HepG2 (cell line): ENCODE results near the gene SYNPO2L. TPM values are rescaled to one million over a fixed set of nuclear protein-coding genes. Genes with fewer than 3 reads are reported as not detected.

Source experiments
- ATAC-seq: fragments of 200-7000 bp; cut with Tn5 transposase; 3 replicates; pipeline ENCODE4 v1.9.1; 2020; ENCODE audit warnings: mild to moderate bottlenecking, moderate library complexity
- BruUV-seq: library from RNA; stranded (reverse); fragments of 400-500 nt; replicated peaks from 2 replicates; lab custom pipeline; 2021; lab: Mats Ljungman, UMichigan
- CTCF ChIA-PET: fragments of 300-600 bp; formaldehyde crosslinking; extraction: SDS; loops from one replicate; lab custom pipeline; 2021; ENCODE audit warnings: low total read pairs, inconsistent platforms, low intra/inter-chr PET ratio; lab: Yijun Ruan, JAX
- POLR2A ChIA-PET: fragments of 350-600 bp; sonication (Branson Sonifier 250); formaldehyde crosslinking; loops from one replicate; lab custom pipeline; 2020; ENCODE audit warnings: antibody characterized with exemption, inconsistent platforms; lab: Yijun Ruan, JAX
- DNase-seq: peaks from one replicate; pipeline ENCODE4 v3.0.0-alpha.2; 2015; ENCODE audit warnings: low spot score
- FAIRE-seq: peaks from 3 replicates; lab custom pipeline; 2011; peaks lifted over from hg19 to GRCh38; lab: Jason Lieb, UNC
- H2AFZ ChIP-seq: one replicate; pipeline ENCODE4 v1.6.1; 2011; ENCODE audit warnings: low read length, inconsistent platforms
- H3K27ac ChIP-seq: fragments of 300-600 bp; 3 replicates; pipeline ENCODE4 v1.8.0; 2011; ENCODE audit warnings: mixed run types, mild to moderate bottlenecking, mixed read lengths, low read length, inconsistent platforms; ENCODE audit not compliant: insufficient read depth; ENCODE audit errors: extremely low read length
- H3K27me3 ChIP-seq, 2 experiments: fragments of 200-600 bp in 1 of 2; 2 replicates in 1 of 2; 3 replicates in 1 of 2; pipeline versions ENCODE4 v1.6.0 to v1.8.0; 2011; ENCODE audit warnings: low read length in 2 of 2, mild to moderate bottlenecking in 2 of 2, moderate library complexity in 2 of 2, inconsistent platforms in 1 of 2; ENCODE audit not compliant: insufficient read depth in 2 of 2, control insufficient read depth in 1 of 2
- H3K36me3 ChIP-seq, 2 experiments: fragments of 200-600 bp in 1 of 2; replicated peaks in 1 of 2; 2 replicates in 1 of 2; 3 replicates in 1 of 2; pipeline versions ENCODE4 v1.5.1 to v1.8.0; 2011; ENCODE audit warnings: low read length in 2 of 2, inconsistent platforms in 1 of 2; ENCODE audit not compliant: insufficient read depth in 2 of 2, control insufficient read depth in 1 of 2
- H3K4me1 ChIP-seq: 2 replicates; pipeline ENCODE4 v1.5.1; 2012; ENCODE audit warnings: low read length, inconsistent platforms; ENCODE audit not compliant: insufficient read depth
- H3K4me2 ChIP-seq: 2 replicates; pipeline ENCODE4 v1.6.0; 2011; ENCODE audit warnings: low read depth, low read length, inconsistent platforms
- H3K4me3 ChIP-seq, 3 experiments: fragments of 200-600 bp in 1 of 3; sonication (generic), shearing (Covaris generic) in 1 of 3; replicated peaks in 1 of 3; 2 replicates each; pipeline ENCODE4 v1.5.1; 2011 to 2016; ENCODE audit warnings: low read length in 3 of 3, inconsistent platforms in 2 of 3, low read depth in 2 of 3, mild to moderate bottlenecking in 2 of 3, control low read depth in 1 of 3, mixed read lengths in 1 of 3; ENCODE audit not compliant: insufficient read depth in 1 of 3
- H3K79me2 ChIP-seq: one replicate; pipeline ENCODE4 v1.6.1; 2011; ENCODE audit warnings: low read length, inconsistent platforms; ENCODE audit not compliant: insufficient read depth
- H3K9ac ChIP-seq: 2 replicates; pipeline ENCODE4 v1.6.0; 2011; ENCODE audit warnings: mild to moderate bottlenecking, low read depth, low read length, inconsistent platforms; ENCODE audit not compliant: insufficient read depth
- H3K9me3 ChIP-seq: 2 replicates; pipeline ENCODE4 v1.5.1; 2012; ENCODE audit warnings: mild to moderate bottlenecking, low read length
- H4K20me1 ChIP-seq: 2 replicates; pipeline ENCODE4 v1.6.0; 2011; ENCODE audit warnings: inconsistent platforms, mild to moderate bottlenecking, low read length, moderate library complexity; ENCODE audit not compliant: insufficient read depth
- POLR2AphosphoS5 ChIP-seq: IDR thresholded peaks from 2 replicates; pipeline ENCODE4 v1.6.1; 2012; ENCODE audit warnings: low read depth, low read length
- RBFOX2 ChIP-seq: fragments of 200-400 bp; formaldehyde crosslinking; IDR thresholded peaks from 2 replicates; pipeline ENCODE4 v1.6.1; 2017; ENCODE audit warnings: low read depth, mild to moderate bottlenecking, low read length
- ZNF354B ChIP-seq: sonication (generic); formaldehyde crosslinking; IDR thresholded peaks from 2 replicates; pipeline ENCODE4 v1.8.0; 2022; ENCODE audit warnings: mild to moderate bottlenecking, missing genetic modification reagents
- ZZZ3 ChIP-seq: sonication (generic); formaldehyde crosslinking; IDR thresholded peaks from 2 replicates; pipeline ENCODE4 v1.4.0; 2020; ENCODE audit warnings: missing genetic modification reagents, mild to moderate bottlenecking, borderline replicate concordance
- WGBS: methylation state at CpG from one replicate; pipeline ENCODE4 v1.1.6; 2017; ENCODE audit warnings: low lambda C conversion rate; 5-methylcytosine and 5-hydroxymethylcytosine counted together
- in situ Hi-C: cut with HindIII; loops from 2 replicates; pipeline ENCODE4 v1.10.0; 2017; ENCODE audit warnings: low pct_unique_long_range_greater_than_20kb; ENCODE audit not compliant: extremely low pct_ligation_motif_present
- intact Hi-C: fragments of 100-400 bp; cut with micrococcal nuclease; formaldehyde crosslinking; loops from one replicate; pipeline ENCODE4 v1.10.0; 2022; ENCODE audit not compliant: unreplicated experiment
- polyA plus RNA-seq, 8 experiments: library from polyadenylated mRNA; depleted of rRNA in 3 of 8; stranded (reverse) in 7 of 8; unstranded in 1 of 8; fragments of >200 nt; fragmentation: Illumina TruSeq in 4 of 8; extraction: Trizol in 4 of 8; gene quantifications; 2 replicates each; pipeline versions ENCODE4 v1.2.1 to v1.2.3, GENCODE V29; 2011 to 2016; ENCODE audit warnings: low read depth in 4 of 8, missing spikeins in 1 of 8, mixed read lengths in 1 of 8; ENCODE audit not compliant: insufficient read depth in 1 of 8
- total RNA-seq, 5 experiments: library from RNA; depleted of rRNA; stranded (reverse); fragments of >200 nt; fragmentation: Illumina TruSeq; extraction: Trizol; gene quantifications; 2 replicates each; pipeline ENCODE4 v1.2.3, GENCODE V29; 2016; ENCODE audit warnings: low read depth in 1 of 5

Gene SYNPO2L
- total and polyA plus RNA-seq, 2 of the 13 experiments (the other 11 are each of a cell fraction or from before 2014, with no cell fraction given): not detected

- no peak for TF ChIP-seq ZNF354B (CRISPR knock-in tag)
These were observed 27.4 kb downstream of the SYNPO2L start (continued) for GRCh38 chr10:73628405-73628804.

DNA sequence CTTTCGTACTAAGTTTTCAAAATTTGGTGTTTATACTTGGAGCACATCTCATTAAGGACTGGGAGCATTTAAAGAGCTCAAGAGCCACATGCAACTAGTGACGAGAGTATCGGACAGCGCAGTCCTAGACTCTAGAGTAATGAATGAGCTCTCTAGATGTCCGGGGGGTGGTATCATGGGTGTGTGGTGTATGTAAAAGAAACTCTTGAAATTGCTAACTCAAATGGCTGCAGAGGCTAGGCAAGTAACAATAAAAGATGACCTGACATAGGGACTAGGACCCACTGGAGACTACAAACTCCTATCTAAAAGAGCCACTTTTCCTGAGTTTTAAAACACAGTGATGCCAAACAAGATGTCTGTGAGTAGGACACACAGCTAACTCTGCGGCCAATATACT, 28.5 kb downstream of the SYNPO2L start:
- TF ChIP-seq POLR2AphosphoS5: 0 out of 2 replicates have a peak, but pooled peaks have one; percentile 2
- no peak for TF ChIP-seq ZZZ3 (CRISPR knock-in tag)
- TF ChIP-seq RBFOX2: peak; percentile 56
- WGBS: 95% methylated on average over 6 of the region's 6 CpGs
- Histone ChIP-seq H3K27ac (no peak overlapping the region), H4K20me1 (no peaks in the 10 kb centered on the region), H3K4me3 (no peak overlapping the region), H3K36me3 (no peaks in the 10 kb centered on the region), H3K9me3 (no peaks in the 10 kb centered on the region), H2AFZ (no peak overlapping the region), H3K4me2 (peak overlapping the region; percentile 89), H3K4me1 (peaks cover 38% of the 10 kb centered on the region), H3K9ac (no peak overlapping the region), H3K27me3 (no peaks in the 10 kb centered on the region; a peak in 1 of 5 replicates), H3K79me2 (peaks cover 18% of the 10 kb centered on the region)
- DNase-seq (no peak), FAIRE-seq (no peak), ATAC-seq (no peak)
- intact Hi-C loops: loop anchor here (5.0 kb wide), 1 partner anchor 215 kb away; the partner anchor contains the start of gene ANXA7
- BruUV-seq: no TSS peak
- POLR2A ChIA-PET: interaction anchor here (1.8 kb wide), 1 partner anchor 26 kb away, joined by 11 read pairs; no protein-coding TSS in a partner anchor
- CTCF ChIA-PET: no interaction called here
- in situ Hi-C loops: loop anchor here (25.0 kb wide), 1 partner anchor 365 kb away; the partner anchor contains the start of gene MRPS16
